HUDEP-2 (cell line): ENCODE data around the gene TDP1.
A peak's percentile ranks its signal among the peaks of the same experiment; 100 is the strongest.

ENCODE experiments used
- DNase-seq, 76 experiments: peaks; one replicate each; lab custom pipeline; 2025; ENCODE audit not compliant: unreplicated experiment in 76 of 76; lab: John Stamatoyannopoulos, UW

Gene TDP1

DNA sequence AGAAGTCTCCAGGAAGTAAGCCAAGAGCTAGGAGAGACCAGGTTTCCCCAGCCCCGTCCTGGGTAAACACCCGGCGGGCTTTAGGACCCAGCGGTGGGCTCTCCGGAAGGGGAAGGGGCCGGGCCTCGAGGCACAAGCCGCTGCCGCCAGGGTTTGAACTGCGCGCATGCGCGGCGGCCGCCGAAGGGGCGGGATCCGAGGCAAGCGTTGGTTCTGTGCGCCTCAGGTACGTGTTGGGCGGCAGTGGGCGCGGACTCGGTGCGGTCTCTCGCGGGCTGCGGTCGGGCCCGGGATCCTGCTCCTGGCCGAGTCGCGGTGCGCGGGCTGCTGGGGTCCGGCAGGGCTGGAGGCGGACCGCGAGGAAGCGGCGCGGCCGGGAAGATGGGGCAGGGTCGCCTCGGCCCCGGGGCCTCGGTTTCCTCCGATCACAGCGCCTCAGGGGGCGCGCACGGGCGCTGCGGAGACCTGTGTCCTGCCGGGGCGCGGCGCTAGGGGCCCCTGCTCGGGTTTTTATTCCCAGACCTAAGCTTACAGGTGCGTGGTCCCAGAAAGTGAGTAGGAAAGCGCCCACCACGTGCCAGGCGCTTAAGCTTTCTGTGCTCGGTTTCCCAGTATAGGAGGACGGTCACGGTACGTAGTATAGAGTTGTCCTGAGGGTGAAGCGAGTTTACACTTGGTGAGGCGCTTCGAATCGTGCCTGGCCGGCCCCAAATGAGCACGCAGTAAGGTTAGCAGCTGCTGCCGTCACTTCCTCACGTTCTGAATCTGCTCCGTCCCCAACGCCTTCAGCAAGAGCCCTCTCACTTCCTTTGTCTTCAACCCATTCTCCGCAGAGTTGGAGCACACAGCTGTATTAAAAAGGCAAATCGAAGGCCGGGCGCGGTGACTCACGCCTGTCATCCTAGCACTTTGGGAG is at the start of gene TDP1:
Gene TDP1, plus strand, starts transcription at position 183 of the 916 bp plus-strand sequence. CDS start 7,188 bp downstream, outside the sequence.
- DNase-seq, result peak in 75 of 76 experiments; percentile 43 to 95 (median 88)

DNA sequence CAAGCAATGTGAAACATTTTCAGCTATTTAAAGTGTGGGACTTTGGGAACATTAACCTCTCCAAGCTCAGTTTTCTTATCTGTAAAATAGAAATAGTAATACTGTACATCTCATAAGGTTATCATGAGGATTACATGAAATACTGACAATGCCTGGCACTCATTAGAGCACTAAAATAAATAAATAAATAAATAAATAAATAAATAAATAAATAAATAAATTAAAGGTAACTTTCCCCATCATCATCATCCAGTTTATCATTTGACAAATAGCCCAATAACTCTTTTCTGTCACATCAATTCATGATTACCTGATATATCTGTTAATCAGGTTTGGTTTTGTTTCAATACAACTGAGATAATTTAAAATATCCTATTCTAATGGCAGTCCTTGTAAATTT is 49.7 kb upstream of the TDP1 start:
- DNase-seq, result no peak

DNA sequence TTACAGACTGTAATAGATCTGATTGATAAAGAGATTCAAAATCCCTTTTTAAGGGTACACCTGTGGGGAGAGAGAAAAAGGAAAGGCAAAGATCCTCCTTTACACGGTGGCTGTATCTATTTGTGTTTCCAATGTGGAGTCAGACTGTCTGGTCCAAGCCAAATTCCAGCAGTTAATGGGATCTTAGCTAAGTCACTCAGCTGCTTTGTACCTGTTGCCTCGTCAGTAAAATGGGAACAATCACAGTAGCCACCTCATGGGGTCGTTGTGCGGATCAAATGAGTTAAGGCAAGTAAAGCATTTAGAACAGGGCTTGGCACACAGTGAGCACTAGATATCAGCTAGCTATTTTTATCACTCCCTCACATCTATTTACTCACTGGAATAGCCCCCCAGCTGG is 48.1 kb upstream of the TDP1 start:
- no peak for DNase-seq

DNA sequence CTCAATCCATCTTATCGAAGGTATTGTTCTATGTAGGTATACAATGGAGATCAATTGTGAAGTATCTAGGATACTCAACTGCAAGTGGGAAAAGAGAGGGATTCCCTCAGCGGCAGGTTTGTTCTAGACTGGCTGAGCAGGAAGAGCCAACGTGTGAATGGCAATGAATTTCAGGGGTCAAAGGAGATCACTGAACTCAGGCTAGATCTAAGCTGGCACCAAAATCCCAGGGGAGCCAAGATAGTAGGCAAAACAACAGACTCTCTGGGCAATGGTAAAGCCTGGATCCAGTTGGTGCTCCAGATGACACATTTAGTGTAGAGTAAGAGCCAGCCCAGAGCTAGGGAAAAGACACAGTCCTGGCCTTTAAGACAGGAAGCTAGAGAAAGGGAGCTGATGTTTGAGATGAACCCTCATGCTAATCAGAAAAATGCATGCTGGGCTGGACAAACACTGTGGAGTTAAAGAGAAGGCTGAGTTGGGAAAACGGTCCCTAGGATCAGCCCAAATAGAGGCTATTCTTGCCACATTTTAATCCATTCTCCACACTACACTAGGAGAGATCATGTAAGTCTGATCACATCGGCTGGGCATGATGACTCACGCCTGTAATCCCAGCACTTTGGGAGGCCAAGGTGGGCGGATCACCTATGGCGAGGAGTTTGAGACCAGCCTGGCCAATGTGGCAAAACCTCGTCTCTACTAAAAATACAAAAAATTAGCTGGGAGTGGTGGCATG is 46.8 kb upstream of the TDP1 start:
- no peak for DNase-seq

DNA sequence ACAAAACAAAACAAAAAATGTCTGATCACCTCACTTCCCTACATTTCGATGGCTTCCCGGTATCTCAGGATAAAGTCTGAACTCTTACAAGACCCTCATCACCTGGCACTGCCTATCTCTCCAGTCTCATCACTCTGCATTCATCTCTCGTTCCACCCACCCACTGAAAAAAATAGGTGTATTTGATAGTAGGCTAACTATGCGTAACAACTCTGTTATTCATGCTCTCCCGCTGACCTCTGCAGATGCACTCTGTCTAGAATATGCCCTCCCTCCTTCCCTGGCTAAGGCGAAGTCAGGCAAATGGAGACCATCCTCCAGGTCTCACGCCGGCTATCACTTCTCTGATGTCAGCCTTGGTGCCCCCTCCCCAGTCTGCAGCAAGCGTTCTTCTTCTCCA is 46.1 kb upstream of the TDP1 start:
- DNase-seq, result no peak

DNA sequence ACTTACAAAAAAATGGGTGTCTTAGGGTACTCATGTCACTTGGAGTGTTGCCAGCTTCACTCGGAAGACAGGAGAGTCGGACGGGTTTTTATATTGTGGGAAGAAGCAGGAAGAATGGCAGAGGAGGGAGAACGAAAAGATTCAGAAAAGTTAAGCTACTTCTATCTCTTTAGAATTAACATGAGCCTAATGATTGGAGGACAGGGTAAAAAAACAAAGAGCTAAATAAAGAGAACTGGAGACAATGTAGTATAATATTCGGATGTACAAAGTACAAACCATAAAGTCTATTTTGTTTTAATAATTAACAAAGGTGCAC is 45.1 kb upstream of the TDP1 start:
- no peak for DNase-seq

DNA sequence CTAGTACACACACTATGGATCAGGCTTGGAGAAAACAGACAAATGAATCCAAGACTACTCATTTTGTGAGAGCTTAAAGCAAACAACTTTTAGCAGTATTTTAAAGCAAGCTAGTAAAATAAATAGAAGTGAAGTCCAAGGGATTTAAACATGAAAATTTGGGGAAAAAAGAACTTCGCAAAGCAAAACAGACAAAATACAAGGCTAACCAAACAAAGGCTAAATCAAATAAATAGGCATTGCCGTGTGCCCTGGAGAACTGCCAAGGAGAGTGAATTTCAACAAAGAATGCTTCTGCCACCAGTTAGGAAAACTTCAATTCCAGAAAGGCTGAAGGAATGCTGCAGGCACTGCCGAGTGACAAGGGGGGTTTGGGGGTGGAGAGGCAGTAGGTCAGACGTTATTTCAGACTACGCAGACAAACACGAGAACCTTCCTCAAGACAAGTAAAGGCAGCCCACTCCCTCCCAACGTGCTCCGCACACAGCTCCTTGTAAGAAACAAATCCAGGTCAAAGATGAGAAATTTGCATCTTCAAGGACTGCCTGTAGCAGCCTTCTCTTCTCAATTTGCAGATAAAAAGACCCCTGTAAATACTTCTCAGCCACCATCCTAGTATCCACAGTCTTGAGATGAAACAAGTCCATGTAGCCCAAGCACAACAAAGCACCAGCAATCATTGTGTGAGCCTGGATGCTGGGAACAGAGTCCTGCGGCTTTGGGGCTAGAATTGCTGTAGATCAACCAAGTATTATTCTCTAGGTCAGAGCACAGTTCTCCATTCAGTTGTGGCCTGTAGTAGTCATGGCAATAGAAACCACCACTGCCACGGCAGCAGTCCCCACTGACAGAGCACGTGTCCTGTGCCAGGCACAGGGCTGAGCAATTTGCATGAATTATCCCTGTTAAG is 44.5 kb upstream of the TDP1 start:
- no peak for DNase-seq

DNA sequence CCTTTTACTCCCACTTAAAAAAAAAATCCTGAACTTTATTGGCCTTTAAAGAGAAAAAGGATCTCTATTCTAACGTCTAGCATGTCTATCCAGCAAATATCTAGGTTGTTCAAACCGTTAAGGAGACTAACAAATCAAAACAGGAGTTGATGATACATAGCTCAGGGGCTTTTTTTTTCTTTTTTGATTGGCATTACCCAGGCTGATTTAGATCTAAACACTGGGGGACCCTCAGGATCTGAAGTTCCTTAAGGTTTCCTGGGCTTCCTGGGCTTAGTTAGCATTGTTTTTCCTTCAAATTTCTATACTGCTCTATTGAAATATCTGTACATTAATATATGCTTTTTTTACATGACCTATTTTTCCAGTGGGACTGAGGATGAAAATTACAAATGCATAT is 43.5 kb upstream of the TDP1 start:
- no peak for DNase-seq

DNA sequence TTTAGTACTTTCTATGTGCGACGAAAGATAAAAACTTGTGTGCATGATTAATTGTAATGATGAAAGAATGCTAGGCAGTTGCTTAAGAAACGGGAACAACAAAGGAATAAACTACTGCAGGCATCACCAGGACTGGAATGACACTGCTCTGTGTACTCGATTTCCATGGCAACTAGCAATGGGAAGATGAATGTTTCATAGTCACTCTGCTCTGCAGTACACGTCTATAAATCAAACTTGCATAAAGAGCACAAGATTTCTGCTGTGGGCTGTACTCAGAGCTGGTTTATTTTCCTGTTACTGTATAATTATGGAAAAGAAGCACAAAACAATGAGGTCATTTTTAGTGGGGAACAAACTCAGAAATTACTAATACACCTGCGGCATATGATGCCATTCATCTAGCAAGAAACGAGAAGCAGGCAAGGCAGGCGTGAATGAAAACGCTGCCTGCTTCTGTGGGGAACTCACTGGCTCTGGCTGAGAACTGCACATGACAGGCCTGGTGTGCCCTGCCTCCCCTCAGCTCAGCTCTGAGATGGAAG is 43.0 kb upstream of the TDP1 start:
- DNase-seq, result no peak

DNA sequence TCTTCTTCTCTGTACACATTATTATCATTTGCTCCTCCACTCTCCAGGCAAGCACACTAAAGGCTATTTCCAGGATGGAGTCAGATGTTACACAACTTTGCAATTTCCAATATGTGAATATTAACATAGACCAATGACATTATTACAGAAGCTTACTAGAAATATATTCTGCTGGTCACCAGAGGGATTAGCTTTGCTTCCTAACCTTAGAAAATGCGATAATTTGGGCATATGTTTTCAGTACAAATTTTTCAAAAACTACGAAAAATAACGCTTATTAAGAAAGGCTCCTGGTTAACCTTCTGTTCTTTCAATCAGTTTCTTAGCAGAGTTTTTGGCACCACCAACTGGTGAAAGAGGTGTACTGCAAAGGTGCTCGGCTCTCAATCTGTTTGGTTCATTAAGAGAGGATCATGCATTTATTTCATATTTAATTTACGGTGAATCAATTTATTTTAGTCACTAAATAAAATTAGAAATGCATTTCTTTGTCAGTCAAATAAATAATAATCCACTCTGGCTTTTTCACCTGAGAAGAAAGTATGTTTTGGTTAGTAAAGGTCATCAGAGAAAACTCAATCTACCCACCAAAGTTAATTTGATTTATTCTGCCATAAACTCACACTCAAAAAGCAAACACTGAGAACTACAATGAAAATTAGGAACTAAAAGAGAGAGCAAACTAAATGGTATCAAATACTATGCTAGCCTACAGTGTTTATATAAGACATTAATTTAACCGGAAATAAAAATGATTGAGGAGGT is 40.4 kb upstream of the TDP1 start:
- peak in 28 of 76 experiments; percentile 0 to 53 (median 16) for DNase-seq

DNA sequence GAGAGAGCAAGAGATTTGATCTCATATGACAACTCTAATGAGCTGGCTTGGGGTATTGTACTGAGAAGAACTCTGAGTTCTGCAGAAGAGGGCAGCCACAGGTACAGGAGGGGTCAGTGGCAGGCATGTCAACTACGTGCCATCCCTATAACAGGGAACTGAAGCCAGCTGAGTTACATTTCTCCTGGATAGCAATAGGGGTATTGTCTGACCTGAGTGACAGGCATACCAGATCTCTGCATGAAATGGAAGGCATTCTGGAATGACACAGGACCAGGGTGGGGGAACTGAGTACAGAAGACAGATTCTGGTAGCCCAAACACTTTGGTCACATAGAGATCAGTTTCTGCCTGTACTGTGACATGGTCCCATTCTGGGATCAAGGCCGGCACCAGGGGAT is 37.0 kb upstream of the TDP1 start:
- DNase-seq, result no peak

DNA sequence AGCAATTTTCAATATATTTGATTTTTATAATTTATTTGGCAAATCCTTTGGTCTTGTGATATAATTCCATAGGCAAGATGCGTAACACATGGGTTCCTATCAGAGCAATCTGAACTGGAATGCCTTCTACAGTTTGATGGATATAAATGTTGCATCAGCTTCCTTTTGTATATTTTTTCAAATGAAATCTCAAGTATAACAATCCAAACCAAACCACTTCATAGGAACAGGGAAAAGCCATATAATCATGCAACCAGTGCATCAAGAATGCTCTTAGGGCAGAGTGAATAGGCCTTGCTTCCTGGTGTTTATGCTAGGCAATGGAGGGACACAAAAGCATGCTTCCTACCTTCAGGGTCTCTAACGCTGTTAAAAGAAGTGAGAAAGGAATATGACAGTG is 35.7 kb upstream of the TDP1 start:
- no peak for DNase-seq

DNA sequence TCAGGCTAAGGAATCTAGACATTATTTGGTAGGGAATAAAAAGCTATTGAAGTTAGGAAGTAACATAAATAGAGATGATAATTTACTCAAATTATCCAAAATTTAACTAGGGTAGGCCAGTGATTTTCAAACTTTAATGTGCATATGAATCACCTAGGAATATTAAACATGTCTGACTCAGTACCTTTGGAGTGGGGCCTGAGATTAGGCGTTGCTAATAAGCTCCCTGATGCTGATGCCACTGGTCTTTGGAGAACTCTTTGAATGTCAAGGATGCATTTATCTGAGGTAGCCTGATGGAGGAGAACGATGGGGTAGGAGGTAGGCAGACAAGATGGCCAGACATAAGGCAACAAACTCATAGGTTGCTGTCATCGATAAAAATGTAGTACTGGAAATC is 34.4 kb upstream of the TDP1 start:
- no peak for DNase-seq

DNA sequence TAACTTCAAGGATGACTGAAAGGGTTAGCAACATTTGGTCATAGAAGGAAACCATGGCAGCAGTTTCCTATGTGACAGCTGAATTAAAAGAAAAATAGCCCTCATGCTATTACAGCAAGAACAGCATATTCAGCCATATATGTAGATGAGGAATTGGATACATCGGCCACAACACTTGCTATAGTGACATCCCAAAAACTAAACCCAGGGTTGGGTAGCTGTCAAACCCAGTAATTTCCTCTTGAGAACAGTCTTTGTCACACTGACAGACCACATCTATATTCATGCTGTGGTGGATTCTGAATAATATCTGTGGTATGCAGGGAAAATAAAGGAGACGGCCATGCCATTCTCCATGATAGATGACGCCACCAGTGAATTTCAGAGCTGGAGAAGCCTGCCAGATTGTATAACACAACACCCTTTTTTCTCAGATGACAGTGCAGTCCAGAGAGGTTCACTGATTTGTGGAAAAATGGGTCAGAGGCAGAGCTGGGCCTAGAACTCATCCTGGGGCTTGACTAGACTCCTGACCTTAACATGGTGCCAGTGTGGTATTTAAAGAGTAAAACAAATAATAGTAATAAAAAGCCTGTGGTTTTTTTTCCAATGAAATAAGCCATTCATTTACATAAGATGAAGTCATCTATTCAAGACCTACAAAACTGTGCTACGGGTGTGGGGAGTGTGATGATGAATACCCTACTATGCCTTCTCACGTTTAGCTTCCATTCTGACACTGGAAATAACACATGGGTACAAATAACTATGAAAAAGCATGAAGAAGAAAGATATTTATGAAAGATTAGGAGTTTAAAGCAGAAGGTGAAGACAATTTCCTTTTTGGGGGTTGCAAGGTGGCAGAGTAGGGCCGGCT is 33.5 kb upstream of the TDP1 start:
- no peak for DNase-seq

DNA sequence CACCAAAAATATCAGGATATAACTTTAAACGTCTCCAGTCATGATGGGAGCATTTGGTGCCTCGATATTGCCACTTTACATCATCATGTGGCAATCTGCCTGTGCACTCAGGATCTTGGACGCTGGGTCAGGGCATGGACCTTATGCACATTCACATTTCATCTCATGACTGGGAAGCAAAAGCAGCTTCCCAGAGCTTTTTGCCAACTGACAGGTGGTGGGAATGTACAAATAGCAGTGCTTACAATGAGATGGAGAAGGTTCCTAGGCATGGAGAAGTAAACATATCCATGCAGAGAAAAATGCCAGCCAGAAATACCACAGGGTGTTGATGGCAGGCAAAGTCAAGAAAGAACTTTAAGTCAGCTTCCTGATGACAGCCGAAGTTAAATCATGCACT is 31.5 kb upstream of the TDP1 start:
- DNase-seq, result no peak

DNA sequence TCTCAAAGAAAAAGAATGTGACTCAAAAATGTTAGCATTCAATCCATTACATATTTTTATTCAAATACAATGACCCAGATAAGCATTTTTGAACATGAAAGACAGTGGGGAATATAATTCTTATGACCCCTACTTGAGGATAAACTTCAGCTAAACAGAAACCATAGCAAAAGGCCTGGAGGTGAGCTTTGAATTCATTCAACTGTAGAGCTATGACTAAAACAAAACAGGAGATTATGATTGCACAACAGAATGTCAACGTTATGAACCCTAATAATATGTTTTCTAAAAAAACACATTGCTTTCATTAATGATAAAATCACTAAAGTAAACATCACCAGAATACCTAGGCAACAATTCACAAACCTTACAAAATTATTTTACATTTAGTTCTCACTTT is 29.0 kb upstream of the TDP1 start:
- no peak for DNase-seq

DNA sequence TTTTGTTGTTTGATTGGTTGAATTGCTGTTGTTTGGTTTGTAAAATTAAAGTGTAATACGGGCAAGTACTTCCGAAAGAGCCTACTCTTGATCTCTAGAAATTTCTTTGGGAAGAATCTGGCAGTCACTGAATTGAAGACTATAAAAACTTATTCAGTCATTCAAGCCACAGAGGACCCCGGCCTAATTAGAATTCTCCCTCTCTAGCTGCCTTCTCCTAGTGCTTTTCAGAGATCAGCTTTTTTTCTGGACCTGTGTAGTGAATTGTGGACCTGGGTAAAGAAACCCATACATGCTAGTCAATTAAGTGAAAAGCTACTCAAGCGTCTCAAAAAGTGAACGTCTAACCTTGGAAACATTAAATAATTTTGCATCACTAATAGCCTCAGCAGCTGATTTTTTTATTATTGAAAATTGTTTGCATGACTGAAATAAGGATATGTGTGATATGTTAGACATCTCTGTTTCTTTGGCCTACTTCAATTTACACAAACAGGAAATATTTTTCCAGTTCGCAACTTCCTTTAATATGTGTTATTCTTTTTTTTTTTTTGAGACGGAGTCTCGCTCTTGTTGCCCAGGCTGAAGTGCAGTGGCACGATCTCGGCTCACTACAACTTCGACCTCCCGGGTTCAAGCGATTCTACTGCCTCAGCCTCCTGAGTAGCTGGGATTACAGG is 28.4 kb upstream of the TDP1 start:
- no peak for DNase-seq

DNA sequence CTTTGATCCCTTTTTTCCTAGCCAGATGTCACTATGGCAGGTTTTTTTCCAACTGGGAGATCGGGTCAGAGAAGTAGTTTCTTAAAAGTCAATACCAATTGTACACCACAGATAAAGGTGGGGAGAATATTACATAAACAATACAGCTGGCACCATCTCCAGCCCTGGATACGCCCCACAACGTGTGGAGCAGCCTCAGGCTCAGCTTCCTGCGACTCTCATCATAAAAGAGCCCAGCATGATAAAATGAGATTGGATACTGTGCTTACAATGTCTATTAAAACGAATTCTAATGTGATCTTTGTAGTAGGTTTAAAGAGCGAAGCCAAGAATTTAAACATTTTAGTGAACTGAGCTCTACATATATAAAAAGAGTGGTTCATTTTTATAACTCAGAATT is 22.7 kb upstream of the TDP1 start:
- no peak for DNase-seq
